HCT116 (cell line): ENCODE measurements around the gene ATP6V0D1. TPM values are rescaled to one million over a fixed set of nuclear protein-coding genes. Genes with fewer than 3 reads are reported as not detected.

ENCODE experiments used
- ATAC-seq: fragments of 200-7000 bp; cut with Tn5 transposase; 2 replicates; pipeline ENCODE4 v1.9.1; 2020; ENCODE audit warnings: mild to moderate bottlenecking, moderate library complexity
- BruUV-seq: library from RNA; stranded (reverse); fragments of 400-500 nt; replicated peaks from 2 replicates; lab custom pipeline; 2021; lab: Mats Ljungman, UMichigan
- CTCF ChIA-PET: fragments of 300-600 bp; sonication (Branson Sonifier 250); formaldehyde crosslinking; loops from one replicate; lab custom pipeline; 2021; ENCODE audit warnings: antibody characterized with exemption; lab: Charles Lee
- POLR2A ChIA-PET: fragments of 300-600, 350-600 bp; sonication (Branson Sonifier 250); formaldehyde crosslinking; loops from one replicate; lab custom pipeline; 2021; ENCODE audit warnings: antibody characterized with exemption; lab: Charles Lee
- RAD21 ChIA-PET, 2 experiments: fragments of 300-600 bp; sonication (Branson Sonifier 250); formaldehyde crosslinking; loops; one replicate each; lab custom pipeline; 2023; ENCODE audit warnings: low total read pairs in 2 of 2; ENCODE audit not compliant: uncharacterized antibody in 2 of 2, unreplicated experiment in 2 of 2, low non-redundant PET in 1 of 2; lab: Charles Lee
- DNase-seq: peaks from one replicate; pipeline ENCODE4 v3.0.0-alpha.2; 2010; ENCODE audit warnings: low read depth, low spot score
- H2AFZ ChIP-seq: fragments of 200-600 bp; shearing (Covaris generic), sonication (generic); 2 replicates; pipeline ENCODE4 v1.6.1; 2017; ENCODE audit warnings: low read depth, mixed run types, mixed read lengths, antibody characterized with exemption, low read length; ENCODE audit not compliant: poor library complexity, severe bottlenecking
- H3K27ac ChIP-seq: 2 replicates; pipeline ENCODE4 v1.5.1; 2012; ENCODE audit warnings: low read depth, low read length
- H3K27me3 ChIP-seq: fragments of 200-600 bp; sonication (generic); 2 replicates; pipeline ENCODE4 v1.6.1; 2016; ENCODE audit warnings: mixed run types, low read length, mixed read lengths; ENCODE audit not compliant: insufficient read depth
- H3K36me3 ChIP-seq, 2 experiments: fragments of 200-500 bp in 1 of 2; fragments of 200-600 bp in 1 of 2; sonication (Bioruptor generic) in 1 of 2; sonication (generic) in 1 of 2; 2 replicates each; pipeline versions ENCODE4 v1.5.1 to v1.6.1; 2014 to 2016; ENCODE audit warnings: low read length in 2 of 2, inconsistent platforms in 1 of 2, mixed read lengths in 1 of 2, mixed run types in 1 of 2; ENCODE audit not compliant: insufficient read depth in 2 of 2, control insufficient read depth in 1 of 2
- H3K4me1 ChIP-seq, 2 experiments: fragments of 200-600 bp in 1 of 2; sonication (generic) in 1 of 2; 2 replicates each; pipeline versions ENCODE4 v1.5.1 to v1.6.1; 2012 to 2017; ENCODE audit warnings: low read length in 2 of 2, inconsistent platforms in 1 of 2, mild to moderate bottlenecking in 1 of 2, mixed read lengths in 1 of 2, mixed run types in 1 of 2, moderate library complexity in 1 of 2; ENCODE audit not compliant: insufficient read depth in 2 of 2, control insufficient read depth in 1 of 2
- H3K4me2 ChIP-seq: fragments of 200-600 bp; sonication (generic); 2 replicates; pipeline ENCODE4 v1.6.1; 2017; ENCODE audit warnings: mixed run types, low read length, mixed read lengths
- H3K4me3 ChIP-seq, 2 experiments: fragments of 200-600 bp in 1 of 2; sonication (generic) in 1 of 2; replicated peaks in 1 of 2; 2 replicates each; pipeline ENCODE4 v1.5.1; 2011 to 2016; ENCODE audit warnings: low read length in 2 of 2, control low read depth in 1 of 2, low read depth in 1 of 2, mild to moderate bottlenecking in 1 of 2, mixed read lengths in 1 of 2, mixed run types in 1 of 2
- H3K79me2 ChIP-seq: fragments of 200-600 bp; sonication (generic); 2 replicates; pipeline ENCODE4 v1.6.1; 2017; ENCODE audit warnings: mild to moderate bottlenecking, mixed run types, low read length, moderate library complexity, mixed read lengths; ENCODE audit not compliant: insufficient read depth
- H3K9ac ChIP-seq: fragments of 200-600 bp; sonication (generic); 2 replicates; pipeline ENCODE4 v1.6.1; 2016; ENCODE audit warnings: low read length, mixed read lengths
- H3K9me2 ChIP-seq: fragments of 200-600 bp; sonication (generic), shearing (Covaris generic); 2 replicates; pipeline ENCODE4 v1.6.1; 2017; ENCODE audit warnings: mixed run types, mild to moderate bottlenecking, moderate library complexity; ENCODE audit not compliant: insufficient read depth
- H3K9me3 ChIP-seq, 2 experiments: fragments of 200-500 bp in 1 of 2; fragments of 200-600 bp in 1 of 2; sonication (Bioruptor generic) in 1 of 2; sonication (generic) in 1 of 2; 2 replicates each; pipeline ENCODE4 v1.6.1; 2014 to 2017; ENCODE audit warnings: low read length in 2 of 2, mixed read lengths in 2 of 2, inconsistent platforms in 1 of 2, low read depth in 1 of 2, mild to moderate bottlenecking in 1 of 2, mixed run types in 1 of 2, moderate library complexity in 1 of 2; ENCODE audit not compliant: control insufficient read depth in 1 of 2, insufficient read depth in 1 of 2
- H4K20me1 ChIP-seq: fragments of 200-600 bp; sonication (generic), shearing (Covaris generic); 2 replicates; pipeline ENCODE4 v1.6.1; 2017; ENCODE audit warnings: mixed run types, mild to moderate bottlenecking, moderate library complexity; ENCODE audit not compliant: insufficient read depth
- CBX3 ChIP-seq: IDR thresholded peaks from 2 replicates; pipeline ENCODE4 v1.6.1; 2012; ENCODE audit warnings: low read depth
- FOSL1 ChIP-seq: IDR thresholded peaks from 2 replicates; pipeline ENCODE4 v1.6.1; 2012; ENCODE audit warnings: low read depth
- JUND ChIP-seq: IDR thresholded peaks from 2 replicates; pipeline ENCODE4 v1.6.1; 2012
- RAD21 ChIP-seq: IDR thresholded peaks from 2 replicates; pipeline ENCODE4 v1.6.1; 2012; ENCODE audit warnings: low read depth, mild to moderate bottlenecking
- SRF ChIP-seq: IDR thresholded peaks from 2 replicates; pipeline ENCODE4 v1.6.1; 2012; ENCODE audit warnings: low read depth
- TCF7L2 ChIP-seq: IDR thresholded peaks from 2 replicates; pipeline ENCODE4 v1.7.0; 2011; ENCODE audit warnings: borderline replicate concordance, inconsistent platforms; ENCODE audit not compliant: insufficient read depth, insufficient read length; ENCODE audit errors: extremely low read depth
- ZFX ChIP-seq: fragments of 450-650 bp; IDR thresholded peaks from 2 replicates; pipeline ENCODE4 v1.6.1; 2017
- intact Hi-C: fragments of 100-400 bp; cut with micrococcal nuclease; formaldehyde crosslinking; loops from 2 replicates; pipeline ENCODE4 v1.10.0; 2022
- total RNA-seq: library from RNA; stranded (reverse); gene quantifications from one replicate; pipeline ENCODE4 v1.2.1, GENCODE V29; 2021; ENCODE audit not compliant: unreplicated experiment
- TF ChIP-seq, protein P1 (sequence below): IDR thresholded peaks from 2 replicates; pipeline ENCODE4 v1.6.1; 2012
- TF ChIP-seq, protein P2 (sequence below): IDR thresholded peaks from 2 replicates; pipeline ENCODE4 v1.6.1; 2011; ENCODE audit warnings: mild to moderate bottlenecking, low read length, moderate library complexity; ENCODE audit not compliant: insufficient replicate concordance; ENCODE audit errors: extremely low read depth
- TF ChIP-seq, protein P3 (sequence below), 3 experiments: fragments of 200-600 bp in 1 of 3; sonication (generic) in 1 of 3; IDR thresholded peaks in 2 of 3; conservative IDR thresholded peaks in 1 of 3; 2 replicates each; pipeline ENCODE4 v1.5.1; 2012 to 2017; ENCODE audit warnings: low read depth in 2 of 3, low read length in 2 of 3, antibody characterized with exemption in 1 of 3, borderline replicate concordance in 1 of 3, control low read depth in 1 of 3, mild to moderate bottlenecking in 1 of 3, mixed read lengths in 1 of 3, mixed run types in 1 of 3, moderate library complexity in 1 of 3; ENCODE audit not compliant: insufficient read depth in 1 of 3

Gene ATP6V0D1
- total RNA-seq, 1 experiment from 2014 or later = 36.6 TPM

DNA sequence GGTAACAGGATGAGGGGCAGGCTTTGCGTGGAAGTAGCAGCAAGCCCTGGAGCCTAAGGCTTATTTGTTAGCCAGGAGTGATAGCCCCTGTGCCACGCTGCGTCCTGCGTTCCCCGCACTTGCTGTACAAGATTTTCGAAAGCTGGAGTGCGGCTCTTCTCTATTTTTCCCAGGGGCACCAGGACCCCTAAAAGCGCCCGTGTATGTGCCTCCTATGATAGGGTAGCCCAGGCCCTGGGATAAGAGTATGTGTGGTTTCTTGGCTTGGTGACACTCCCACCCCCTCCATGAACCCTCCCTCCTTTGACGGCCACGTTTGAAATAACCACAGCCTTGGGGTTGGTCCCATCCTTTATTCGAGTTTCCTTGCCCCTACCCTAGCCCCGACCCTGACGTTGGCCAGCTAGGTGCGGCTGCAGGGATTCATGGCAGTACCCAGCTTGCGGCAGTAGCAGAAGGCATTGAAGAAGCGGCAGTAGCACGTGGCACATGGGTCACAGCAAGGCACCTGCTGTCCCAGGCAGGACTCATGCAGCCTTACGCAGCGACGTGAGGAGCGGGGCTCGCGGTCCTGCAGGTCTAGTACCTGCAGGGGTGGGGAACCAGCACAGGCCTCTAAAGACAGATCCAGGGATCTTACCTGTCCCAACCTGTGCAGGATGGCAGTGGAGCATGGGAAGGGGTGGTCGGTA is 1.4 kb upstream of the ATP6V0D1 start:
- Histone ChIP-seq H3K9ac (no peak overlapping the region), H3K27ac (no peak overlapping the region; the same call in 1 of the 2 replicates), H3K36me3 (no peaks in the 10 kb centered on the region), H2AFZ (no peak overlapping the region), H3K9me2 (no peaks in the 10 kb centered on the region), H3K79me2 (peaks cover 27% of the 10 kb centered on the region), H3K27me3 (no peaks in the 10 kb centered on the region), H3K4me1 (peaks cover 12 to 20% of the 10 kb centered on the region in 2 experiments), H3K4me2 (peak overlapping the region; percentile 98), H3K4me3 (peak overlapping the region; percentile 72 to 93; a peak in 3 of 4 replicates), H3K9me3 (no peaks in the 10 kb centered on the region), H4K20me1 (no peaks in the 10 kb centered on the region)
- BruUV-seq = no TSS peak
- ATAC-seq (no peak), DNase-seq (no peak)
- TF ChIP-seq SRF = no peak
- no peak for TF ChIP-seq FOSL1
- TF ChIP-seq JUND = no peak
- TF ChIP-seq, protein P1, sequence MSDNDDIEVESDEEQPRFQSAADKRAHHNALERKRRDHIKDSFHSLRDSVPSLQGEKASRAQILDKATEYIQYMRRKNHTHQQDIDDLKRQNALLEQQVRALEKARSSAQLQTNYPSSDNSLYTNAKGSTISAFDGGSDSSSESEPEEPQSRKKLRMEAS = no peak
- TF ChIP-seq, protein P2, sequence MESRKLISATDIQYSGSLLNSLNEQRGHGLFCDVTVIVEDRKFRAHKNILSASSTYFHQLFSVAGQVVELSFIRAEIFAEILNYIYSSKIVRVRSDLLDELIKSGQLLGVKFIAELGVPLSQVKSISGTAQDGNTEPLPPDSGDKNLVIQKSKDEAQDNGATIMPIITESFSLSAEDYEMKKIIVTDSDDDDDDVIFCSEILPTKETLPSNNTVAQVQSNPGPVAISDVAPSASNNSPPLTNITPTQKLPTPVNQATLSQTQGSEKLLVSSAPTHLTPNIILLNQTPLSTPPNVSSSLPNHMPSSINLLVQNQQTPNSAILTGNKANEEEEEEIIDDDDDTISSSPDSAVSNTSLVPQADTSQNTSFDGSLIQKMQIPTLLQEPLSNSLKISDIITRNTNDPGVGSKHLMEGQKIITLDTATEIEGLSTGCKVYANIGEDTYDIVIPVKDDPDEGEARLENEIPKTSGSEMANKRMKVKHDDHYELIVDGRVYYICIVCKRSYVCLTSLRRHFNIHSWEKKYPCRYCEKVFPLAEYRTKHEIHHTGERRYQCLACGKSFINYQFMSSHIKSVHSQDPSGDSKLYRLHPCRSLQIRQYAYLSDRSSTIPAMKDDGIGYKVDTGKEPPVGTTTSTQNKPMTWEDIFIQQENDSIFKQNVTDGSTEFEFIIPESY = no peak
- TF ChIP-seq TCF7L2 = no peak
- TF ChIP-seq, protein P3, sequence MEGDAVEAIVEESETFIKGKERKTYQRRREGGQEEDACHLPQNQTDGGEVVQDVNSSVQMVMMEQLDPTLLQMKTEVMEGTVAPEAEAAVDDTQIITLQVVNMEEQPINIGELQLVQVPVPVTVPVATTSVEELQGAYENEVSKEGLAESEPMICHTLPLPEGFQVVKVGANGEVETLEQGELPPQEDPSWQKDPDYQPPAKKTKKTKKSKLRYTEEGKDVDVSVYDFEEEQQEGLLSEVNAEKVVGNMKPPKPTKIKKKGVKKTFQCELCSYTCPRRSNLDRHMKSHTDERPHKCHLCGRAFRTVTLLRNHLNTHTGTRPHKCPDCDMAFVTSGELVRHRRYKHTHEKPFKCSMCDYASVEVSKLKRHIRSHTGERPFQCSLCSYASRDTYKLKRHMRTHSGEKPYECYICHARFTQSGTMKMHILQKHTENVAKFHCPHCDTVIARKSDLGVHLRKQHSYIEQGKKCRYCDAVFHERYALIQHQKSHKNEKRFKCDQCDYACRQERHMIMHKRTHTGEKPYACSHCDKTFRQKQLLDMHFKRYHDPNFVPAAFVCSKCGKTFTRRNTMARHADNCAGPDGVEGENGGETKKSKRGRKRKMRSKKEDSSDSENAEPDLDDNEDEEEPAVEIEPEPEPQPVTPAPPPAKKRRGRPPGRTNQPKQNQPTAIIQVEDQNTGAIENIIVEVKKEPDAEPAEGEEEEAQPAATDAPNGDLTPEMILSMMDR (IDR thresholded peaks at IDR 0.05 in 2 of 3, conservative IDR thresholded peaks at IDR 0.05 in 1 of 3; ENCODE audit: borderline replicate concordance in 1 of 3, insufficient read depth in 1 of 3, low read depth in 2 of 3, low read length in 2 of 3) = no peak
- no peak for TF ChIP-seq RAD21
- no peak for TF ChIP-seq ZFX
- TF ChIP-seq CBX3 = no peak
- ChIA-PET POLR2A (no interaction called here), CTCF (no interaction called here), RAD21 (no interaction called here)
- intact Hi-C loops = no loop called here
